ENCODE measurements around the gene SCLY. TPM values are rescaled to one million over a fixed set of nuclear protein-coding genes. Genes with fewer than 3 reads are reported as not detected.
A peak's percentile ranks its signal among the peaks of the same experiment; 100 is the strongest.

The SCLY gene
- total and polyA plus RNA-seq, 2 of the 13 experiments (the other 11 are each of a cell fraction or from before 2014, with no cell fraction given) = 27.9 to 38.6 TPM

- TF ChIP-seq IRF1 (CRISPR knock-in tag; IDR thresholded peaks at IDR 0.05; ENCODE audit: low read depth) = no peak
- TF ChIP-seq ZNF550 (CRISPR knock-in tag; IDR thresholded peaks at IDR 0.05; ENCODE audit: borderline replicate concordance) = no peak
- no peak for TF ChIP-seq MBD4 (IDR thresholded peaks at IDR 0.05; ENCODE audit: borderline replicate concordance, low read length)
- no peak for TF ChIP-seq ELK4 (CRISPR knock-in tag; IDR thresholded peaks at IDR 0.05; ENCODE audit: borderline replicate concordance)
- no peak for TF ChIP-seq ATF3 (CRISPR knock-in tag; IDR thresholded peaks at IDR 0.05)
- TF ChIP-seq ARNT (IDR thresholded peaks at IDR 0.05) = no peak
- no peak for TF ChIP-seq TRIM22 (IDR thresholded peaks at IDR 0.05)
- TF ChIP-seq ZNF710 (CRISPR knock-in tag; IDR thresholded peaks at IDR 0.05; ENCODE audit: borderline replicate concordance) = no peak; the same call in none of the 2 replicates
- no peak for TF ChIP-seq ATF1 (CRISPR knock-in tag; IDR thresholded peaks at IDR 0.05)
- peak; percentile 41; the same call in 1 of the 2 replicates for TF ChIP-seq UBTF (CRISPR knock-in tag; IDR thresholded peaks at IDR 0.05)
- TF ChIP-seq ATF7-NPFF (CRISPR knock-in tag; IDR thresholded peaks at IDR 0.05; ENCODE audit: low read depth) = no peak; the same call in 1 of the 2 replicates
- no peak for TF ChIP-seq ZNF720 (CRISPR knock-in tag; IDR thresholded peaks at IDR 0.05)
- no peak for TF ChIP-seq HMG20B (CRISPR knock-in tag; conservative IDR thresholded peaks at IDR 0.05)
- no peak for TF ChIP-seq KAT2B (IDR thresholded peaks at IDR 0.05; ENCODE audit: borderline replicate concordance, low read depth, low read length)
- TF ChIP-seq HMGXB4 (CRISPR knock-in tag; IDR thresholded peaks at IDR 0.05; ENCODE audit: borderline replicate concordance in 1 of 2, low read depth in 1 of 2) = peak in 1 of 2 experiments; percentile 46; a peak in 1 of 4 replicates
- TF ChIP-seq ZNF292 (CRISPR knock-in tag; IDR thresholded peaks at IDR 0.05; ENCODE audit: borderline replicate concordance, low read depth) = no peak; the same call in 1 of the 2 replicates
- TF ChIP-seq FOXK1 (CRISPR knock-in tag; IDR thresholded peaks at IDR 0.05; ENCODE audit: borderline replicate concordance, low read depth) = no peak
- TF ChIP-seq ZNF775 (CRISPR knock-in tag; IDR thresholded peaks at IDR 0.05; ENCODE audit: borderline replicate concordance) = no peak
These were observed 46.1 kb downstream of the SCLY start (continued) for GRCh38 chr2:238106698-238107524.
